Measurements from ENCODE around the gene TRABD2B. TPM values are rescaled to one million over a fixed set of nuclear protein-coding genes. Genes with fewer than 3 reads are reported as not detected.
A peak's percentile ranks its signal among the peaks of the same experiment; 100 is the strongest.

The TRABD2B gene
- total RNA-seq, 1 donor from 2014 or later = 11.2 TPM

DNA sequence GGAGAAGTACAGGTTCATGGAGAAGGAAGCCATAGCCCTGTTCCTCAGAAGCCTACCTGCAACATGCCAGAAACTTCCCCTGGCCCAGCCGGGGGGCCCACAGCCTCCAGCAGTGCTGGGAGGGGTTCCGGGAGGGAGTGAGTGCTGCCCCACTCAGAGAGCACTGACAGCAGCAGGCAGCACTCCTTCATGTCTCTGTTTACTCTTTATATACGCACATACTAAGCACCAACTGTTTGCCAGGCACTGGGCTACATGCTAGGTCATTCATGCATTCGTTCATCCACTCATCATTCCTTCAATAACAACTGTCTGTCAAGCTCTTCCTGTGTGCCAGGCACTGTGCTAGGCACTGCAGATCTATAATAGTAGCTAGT is 120.6 kb downstream of the TRABD2B start:
- DNase-seq (ENCODE audit: low spot score) = no peak

DNA sequence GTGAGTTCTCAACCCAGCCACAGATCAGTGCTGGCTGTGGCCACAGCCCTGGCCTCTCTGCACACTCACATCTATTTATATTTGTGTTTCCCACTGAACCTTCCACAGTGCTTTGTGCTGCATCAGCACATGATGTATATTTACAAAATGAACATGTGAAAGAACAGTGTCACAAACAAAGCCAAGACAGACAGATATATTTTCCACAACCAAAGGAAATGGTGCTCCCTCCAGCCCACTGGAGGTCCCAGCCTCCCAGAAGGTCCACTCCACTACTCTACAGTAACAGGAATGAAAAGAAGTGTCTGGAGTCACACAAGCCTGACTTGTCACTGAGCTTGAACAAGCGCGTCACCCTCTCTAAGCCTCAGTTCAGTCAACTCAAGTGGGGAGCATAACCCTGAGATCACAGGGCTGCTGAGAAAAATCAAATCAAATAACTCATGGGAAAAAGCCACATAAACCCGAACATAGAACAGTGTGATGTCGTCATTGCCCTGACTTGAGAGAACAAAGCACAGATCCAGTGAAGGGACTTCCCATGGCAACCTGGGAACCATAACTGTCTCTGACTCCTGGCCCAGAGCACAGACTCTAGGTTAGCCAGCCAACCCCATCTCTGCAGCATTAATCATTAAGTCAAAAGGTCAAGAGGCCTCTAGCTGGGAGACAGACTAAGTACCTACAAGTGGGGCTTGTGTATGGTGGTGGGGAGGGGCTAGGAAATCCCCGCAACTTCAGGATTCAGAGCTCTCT is 121.2 kb downstream of the TRABD2B start:
- DNase-seq (ENCODE audit: low spot score) = peak; percentile 66

- DNase-seq (ENCODE audit: low spot score) = no peak
Observed at GRCh38 chr1:47875036-47875435, 122.1 kb downstream of the TRABD2B start.

GRCh38 chr1:47873337-47873736 is 123.8 kb downstream of the TRABD2B start:
- DNase-seq (ENCODE audit: low spot score) = no peak

DNA sequence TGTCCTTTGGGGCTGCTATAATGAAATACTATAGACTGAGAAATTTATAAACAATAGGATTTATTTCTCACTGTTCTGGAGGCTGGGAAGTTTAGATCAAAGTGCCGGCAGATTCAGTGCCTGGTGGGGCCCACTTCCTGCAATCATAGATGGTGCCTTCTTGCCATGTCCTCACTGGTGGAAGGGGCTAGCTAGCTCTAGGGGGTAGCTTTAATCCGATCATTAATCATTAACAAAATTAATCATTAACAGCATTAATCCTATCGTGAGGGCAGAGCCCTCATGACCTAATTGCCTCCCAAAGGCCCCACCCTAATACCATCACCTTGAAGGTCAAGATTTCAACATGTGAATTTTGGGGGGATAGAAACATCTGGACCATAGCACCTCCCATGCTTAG is 124.3 kb downstream of the TRABD2B start:
- DNase-seq (ENCODE audit: low spot score) = no peak

- peak; percentile 44 for DNase-seq (ENCODE audit: low spot score)
Observed at GRCh38 chr1:47871799-47872353, 125.3 kb downstream of the TRABD2B start.

GRCh38 chr1:47870946-47871676 is 126.1 kb downstream of the TRABD2B start:
- DNase-seq (ENCODE audit: low spot score) = peak; percentile 39

- DNase-seq (ENCODE audit: low spot score) = no peak
Observed at GRCh38 chr1:47870480-47870879, 126.7 kb downstream of the TRABD2B start.

GRCh38 chr1:47868348-47868676 is 128.9 kb downstream of the TRABD2B start:
- no peak for DNase-seq (ENCODE audit: low spot score)

- DNase-seq (ENCODE audit: low spot score) = no peak
Observed at GRCh38 chr1:47867438-47868347, 129.5 kb downstream of the TRABD2B start.

GRCh38 chr1:47866601-47867437 is 130.4 kb downstream of the TRABD2B start:
- DNase-seq (ENCODE audit: low spot score) = no peak

DNA sequence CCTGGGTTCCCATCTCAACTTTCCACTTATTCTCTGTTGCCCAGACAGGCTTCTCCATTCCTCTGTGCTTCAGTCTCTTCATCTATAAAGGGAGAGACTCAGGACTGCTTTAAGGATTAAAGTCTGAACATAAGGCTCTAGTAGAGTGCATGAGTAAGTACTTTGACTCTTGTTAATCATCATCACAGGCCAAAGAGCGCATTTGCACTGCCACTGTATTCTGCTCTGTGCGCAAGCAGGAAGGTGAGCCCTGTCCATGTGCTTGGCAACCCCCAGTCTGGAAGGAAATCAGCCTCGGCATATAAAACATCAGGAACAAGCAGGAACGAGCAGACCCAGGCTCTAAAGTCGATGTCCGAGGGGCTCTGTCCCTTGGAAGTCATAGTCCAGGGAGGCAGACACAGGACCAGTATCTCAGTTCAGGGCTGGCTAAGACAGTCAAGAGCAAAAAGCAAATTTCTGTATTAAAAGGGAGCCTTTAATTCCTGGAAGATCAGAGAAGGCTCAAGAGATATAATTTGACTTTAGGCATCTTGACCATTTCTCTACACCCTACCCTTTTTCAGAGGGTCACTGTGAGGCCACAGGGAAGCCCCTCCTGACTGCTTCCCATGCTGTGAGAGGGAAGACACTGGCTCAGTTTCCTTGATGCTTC is 131.2 kb downstream of the TRABD2B start:
- peak; percentile 76 for DNase-seq (ENCODE audit: low spot score)

DNA sequence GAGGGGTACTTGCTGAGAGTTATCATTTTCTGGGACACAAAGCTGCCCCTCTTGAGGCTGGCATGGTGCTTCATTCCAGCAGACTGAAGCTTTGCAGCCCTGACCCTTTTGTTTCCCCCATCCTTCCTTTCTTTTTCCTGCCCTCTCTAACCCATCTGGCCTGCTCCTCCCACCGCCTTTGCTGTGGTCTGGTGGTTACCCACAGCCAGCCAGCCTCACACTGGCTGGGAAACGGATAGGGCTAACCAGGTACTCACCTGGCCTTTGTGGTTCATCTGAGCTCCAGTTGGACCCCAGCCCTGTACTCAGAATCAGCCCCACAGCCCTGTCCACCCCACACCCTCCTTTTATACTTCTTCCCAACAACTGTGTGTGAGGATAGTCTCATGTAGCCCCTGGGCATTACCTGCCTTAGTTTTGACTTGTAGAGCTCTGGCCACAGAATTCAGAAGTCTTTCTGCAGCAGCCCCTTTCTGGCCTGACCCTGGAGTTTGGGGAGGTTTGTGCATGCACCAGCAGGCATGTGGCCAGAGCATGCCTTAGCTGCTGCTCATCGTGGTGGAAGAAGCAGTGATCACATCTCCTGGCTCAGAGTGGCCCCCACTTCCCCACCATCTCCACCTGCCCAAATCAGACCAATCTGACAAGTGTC is 138.0 kb downstream of the TRABD2B start:
- DNase-seq (ENCODE audit: low spot score) = no peak

DNA sequence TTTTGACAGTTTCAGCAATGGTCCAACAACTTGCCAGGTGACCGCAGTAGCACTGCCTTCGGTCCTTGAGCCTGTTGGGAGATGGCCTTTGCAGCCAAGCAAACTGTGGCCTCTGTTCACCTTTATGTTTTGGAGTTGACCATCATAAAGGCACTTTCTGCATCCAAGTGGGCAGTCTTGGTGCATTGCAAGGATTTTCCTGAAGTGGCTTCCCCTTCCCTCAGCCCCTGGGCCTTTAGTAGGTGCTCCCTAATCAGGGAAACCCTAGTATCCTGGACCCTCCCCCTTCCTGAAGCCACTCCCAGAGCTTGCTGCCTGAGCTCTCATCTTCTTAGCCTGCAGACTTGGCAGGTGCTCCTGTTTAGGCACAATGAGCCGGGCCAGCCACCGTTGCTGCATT is 140.2 kb downstream of the TRABD2B start:
- DNase-seq (ENCODE audit: low spot score) = no peak

- no peak for DNase-seq (ENCODE audit: low spot score)
Observed at GRCh38 chr1:47855230-47855629, 142.0 kb downstream of the TRABD2B start.

DNA sequence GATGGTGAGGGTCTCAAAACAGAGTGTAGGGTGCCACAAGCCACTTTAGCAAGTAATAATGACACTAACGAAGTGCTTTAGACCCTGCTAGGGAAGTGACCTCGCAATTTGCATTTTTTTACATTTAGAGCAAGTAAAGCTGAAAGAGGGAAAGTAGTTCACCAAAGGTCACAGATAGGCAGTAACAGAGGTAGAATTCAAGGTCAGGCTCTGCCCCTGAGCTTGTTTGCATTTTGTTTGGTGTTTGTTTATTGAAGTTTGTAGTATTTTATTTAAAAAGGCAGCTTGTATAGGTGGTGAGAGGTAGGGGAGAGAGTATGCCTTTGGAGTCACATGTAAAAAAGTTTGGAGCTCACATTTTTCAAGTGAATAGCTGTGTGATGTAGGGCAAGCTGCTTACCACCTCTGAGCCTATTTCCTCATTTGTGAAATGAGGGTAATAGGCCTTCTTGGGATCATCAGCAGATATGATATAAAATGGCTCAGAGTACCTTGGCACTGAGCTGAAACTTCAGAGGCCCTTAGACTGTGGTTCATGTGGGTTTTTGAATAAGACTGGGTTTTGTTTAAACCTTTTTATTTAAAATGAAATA is 142.5 kb downstream of the TRABD2B start:
- no peak for DNase-seq (ENCODE audit: low spot score)

- no peak for DNase-seq (ENCODE audit: low spot score)
Observed at GRCh38 chr1:47853852-47854251, 143.3 kb downstream of the TRABD2B start.

DNA sequence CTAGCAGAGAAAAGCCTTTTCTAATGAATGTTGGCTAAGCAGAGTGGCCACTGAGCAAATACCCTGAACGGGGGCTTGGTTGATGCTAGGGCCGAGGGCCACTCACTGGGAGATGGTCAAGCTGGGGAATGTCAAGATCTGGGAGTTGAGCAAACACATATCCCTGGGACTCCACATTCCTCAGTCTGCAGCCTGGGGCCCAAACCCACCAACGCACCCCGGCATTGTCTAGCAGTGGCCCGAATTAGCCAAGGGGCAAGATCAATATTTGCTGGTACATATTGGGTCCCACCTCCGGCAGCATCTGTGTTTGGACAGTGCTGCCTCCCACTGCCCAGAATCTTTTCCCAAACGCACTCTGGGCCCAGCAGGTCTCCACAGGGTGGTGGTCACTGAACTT is 144.1 kb downstream of the TRABD2B start:
- no peak for DNase-seq (ENCODE audit: low spot score)

GRCh38 chr1:47852006-47852718 is 145.0 kb downstream of the TRABD2B start:
- no peak for DNase-seq (ENCODE audit: low spot score)

All from mucosa of gallbladder (tissue), 1 donor.